GM12801 (cell line): ENCODE results near the gene CENPF.

Source experiments
- CTCF ChIP-seq: IDR thresholded peaks from one replicate; pipeline ENCODE4 v1.5.1; 2011; ENCODE audit warnings: control low read depth; ENCODE audit not compliant: insufficient read length; ENCODE audit errors: extremely low read depth

CENPF gene

GRCh38 chr1:214569357-214570004 is 33.5 kb upstream of the CENPF start:
- no peak for TF ChIP-seq CTCF

- no peak for TF ChIP-seq CTCF
Observed at GRCh38 chr1:214570442-214570841, 32.6 kb upstream of the CENPF start.

GRCh38 chr1:214571281-214571680 is 31.7 kb upstream of the CENPF start:
- no peak for TF ChIP-seq CTCF

GRCh38 chr1:214573386-214574318 is 29.3 kb upstream of the CENPF start:
- no peak for TF ChIP-seq CTCF

- TF ChIP-seq CTCF: no peak
Observed at GRCh38 chr1:214574598-214575411, 28.2 kb upstream of the CENPF start.

GRCh38 chr1:214579183-214579582 is 23.8 kb upstream of the CENPF start:
- no peak for TF ChIP-seq CTCF

GRCh38 chr1:214581785-214582184 is 21.2 kb upstream of the CENPF start:
- no peak for TF ChIP-seq CTCF
